Cardiac muscle cell (in vitro differentiated cells and primary cell): ENCODE data around the gene GPD1L. TPM values are rescaled to one million over a fixed set of nuclear protein-coding genes. Genes with fewer than 3 reads are reported as not detected.
A peak's percentile ranks its signal among the peaks of the same experiment; 100 is the strongest.

ENCODE experiments used
- DNase-seq, 2 donors: peaks; one replicate each; pipeline versions ENCODE4 v3.0.0 to v3.0.0-alpha.2; 2010 to 2017; ENCODE audit warnings: low read depth in 1 of 2, low spot score in 1 of 2
- H3K27ac ChIP-seq: fragments of 200-600 bp; sonication (generic); 2 replicates; pipeline ENCODE4 v1.5.1; 2016
- H3K27me3 ChIP-seq: fragments of 200-600 bp; sonication (generic); 2 replicates; pipeline ENCODE4 v1.6.0; 2016; ENCODE audit warnings: control low read depth
- H3K36me3 ChIP-seq: fragments of 200-600 bp; sonication (generic); 2 replicates; pipeline ENCODE4 v1.5.1; 2016; ENCODE audit warnings: control low read depth
- H3K4me1 ChIP-seq: fragments of 200-600 bp; sonication (generic); 2 replicates; pipeline ENCODE4 v1.8.1; 2017; ENCODE audit warnings: low read depth, mild to moderate bottlenecking, mixed run types
- H3K4me3 ChIP-seq: fragments of 200-600 bp; sonication (generic); 2 replicates; pipeline ENCODE4 v1.5.1; 2016; ENCODE audit warnings: mild to moderate bottlenecking
- H3K9me3 ChIP-seq: fragments of 200-600 bp; sonication (generic); 2 replicates; pipeline ENCODE4 v1.5.1; 2017; ENCODE audit warnings: low read depth, mild to moderate bottlenecking, control low read depth
- polyA plus RNA-seq: library from polyadenylated mRNA; unstranded; fragments of >200 nt; fragmentation: Nextera tagmentation; extraction: Ambion mirVana; gene quantifications from 2 replicates; pipeline ENCODE4 v1.2.1, GENCODE V29; 2016
- total RNA-seq: library from RNA; depleted of rRNA; stranded (reverse); fragments of >200 nt; gene quantifications from 2 replicates; pipeline ENCODE4 v1.2.3, GENCODE V29; 2016
- TF ChIP-seq, protein P1 (sequence below): IDR thresholded peaks from 2 replicates; pipeline ENCODE4 v1.5.1; 2012; ENCODE audit warnings: low read depth, mild to moderate bottlenecking, low read length

The GPD1L gene
- total and polyA plus RNA-seq, 2 experiments from 2014 or later, result 19.4 to 20.1 TPM

DNA sequence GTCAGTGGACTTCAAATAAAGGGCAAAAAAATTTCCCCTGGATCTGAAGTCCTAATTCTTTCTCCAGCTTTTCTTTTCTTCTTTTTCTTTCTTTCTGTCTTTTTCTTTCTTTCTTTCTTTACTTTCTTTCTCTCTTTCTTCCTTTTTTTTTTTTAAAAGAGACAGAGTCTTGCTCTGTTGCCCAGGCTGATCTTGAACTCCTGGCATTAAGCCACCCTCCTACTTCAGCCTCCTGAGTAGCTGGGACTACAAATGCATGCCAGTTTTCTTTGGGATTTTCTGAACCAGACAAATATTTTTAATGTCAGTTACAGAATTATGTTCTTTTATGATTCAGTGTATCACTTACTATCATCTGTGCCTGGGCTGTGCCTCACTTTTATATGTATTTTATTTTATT lies 86.7 kb downstream of the GPD1L start:
- no peak for DNase-seq
- Histone ChIP-seq H3K4me1 (no peaks in the 10 kb centered on the region), H3K36me3 (no peaks in the 10 kb centered on the region), H3K27ac (no peak overlapping the region), H3K9me3 (no peaks in the 10 kb centered on the region), H3K4me3 (no peak overlapping the region), H3K27me3 (no peaks in the 10 kb centered on the region)
- TF ChIP-seq, protein P1, sequence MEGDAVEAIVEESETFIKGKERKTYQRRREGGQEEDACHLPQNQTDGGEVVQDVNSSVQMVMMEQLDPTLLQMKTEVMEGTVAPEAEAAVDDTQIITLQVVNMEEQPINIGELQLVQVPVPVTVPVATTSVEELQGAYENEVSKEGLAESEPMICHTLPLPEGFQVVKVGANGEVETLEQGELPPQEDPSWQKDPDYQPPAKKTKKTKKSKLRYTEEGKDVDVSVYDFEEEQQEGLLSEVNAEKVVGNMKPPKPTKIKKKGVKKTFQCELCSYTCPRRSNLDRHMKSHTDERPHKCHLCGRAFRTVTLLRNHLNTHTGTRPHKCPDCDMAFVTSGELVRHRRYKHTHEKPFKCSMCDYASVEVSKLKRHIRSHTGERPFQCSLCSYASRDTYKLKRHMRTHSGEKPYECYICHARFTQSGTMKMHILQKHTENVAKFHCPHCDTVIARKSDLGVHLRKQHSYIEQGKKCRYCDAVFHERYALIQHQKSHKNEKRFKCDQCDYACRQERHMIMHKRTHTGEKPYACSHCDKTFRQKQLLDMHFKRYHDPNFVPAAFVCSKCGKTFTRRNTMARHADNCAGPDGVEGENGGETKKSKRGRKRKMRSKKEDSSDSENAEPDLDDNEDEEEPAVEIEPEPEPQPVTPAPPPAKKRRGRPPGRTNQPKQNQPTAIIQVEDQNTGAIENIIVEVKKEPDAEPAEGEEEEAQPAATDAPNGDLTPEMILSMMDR, result no peak

GRCh38 chr3:32194653-32195052 lies 88.2 kb downstream of the GPD1L start:
- no peaks in the 10 kb centered on the region for H3K27me3 ChIP-seq
- H3K4me1 ChIP-seq, result no peaks in the 10 kb centered on the region
- TF ChIP-seq, protein P1, result no peak
- H3K27ac ChIP-seq, result no peak overlapping the region
- DNase-seq, result no peak
- H3K36me3 ChIP-seq, result no peaks in the 10 kb centered on the region
- H3K9me3 ChIP-seq, result no peaks in the 10 kb centered on the region
- no peak overlapping the region for H3K4me3 ChIP-seq

DNA sequence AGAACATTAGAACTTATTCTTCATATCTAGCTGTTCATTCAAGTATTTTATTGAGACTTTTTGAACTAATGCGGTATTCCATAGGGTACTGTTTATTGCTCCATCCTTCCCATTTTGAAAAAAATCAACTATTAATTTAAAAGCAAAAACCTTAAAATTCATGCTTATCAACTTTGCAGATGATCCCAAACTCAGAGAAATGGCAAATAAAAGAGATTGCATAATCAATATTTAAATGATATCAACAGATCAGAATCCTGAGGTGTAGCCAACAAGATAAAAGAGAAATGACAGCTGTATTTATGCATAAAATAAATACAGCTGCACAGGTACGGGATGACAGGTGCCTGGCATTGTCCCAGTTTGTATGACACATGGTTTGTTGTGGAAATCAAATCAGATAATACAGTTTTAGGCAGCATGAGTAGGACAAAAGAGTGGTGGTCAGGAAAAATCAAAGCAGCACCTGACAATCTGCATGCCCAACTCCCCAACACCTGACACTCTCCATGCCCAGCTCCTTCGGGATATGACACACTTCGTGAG lies 89.6 kb downstream of the GPD1L start:
- Histone ChIP-seq H3K27ac (no peak overlapping the region), H3K27me3 (no peaks in the 10 kb centered on the region), H3K36me3 (no peaks in the 10 kb centered on the region), H3K4me3 (no peak overlapping the region), H3K9me3 (no peaks in the 10 kb centered on the region), H3K4me1 (no peaks in the 10 kb centered on the region)
- DNase-seq, result no peak
- TF ChIP-seq, protein P1, result no peak

DNA sequence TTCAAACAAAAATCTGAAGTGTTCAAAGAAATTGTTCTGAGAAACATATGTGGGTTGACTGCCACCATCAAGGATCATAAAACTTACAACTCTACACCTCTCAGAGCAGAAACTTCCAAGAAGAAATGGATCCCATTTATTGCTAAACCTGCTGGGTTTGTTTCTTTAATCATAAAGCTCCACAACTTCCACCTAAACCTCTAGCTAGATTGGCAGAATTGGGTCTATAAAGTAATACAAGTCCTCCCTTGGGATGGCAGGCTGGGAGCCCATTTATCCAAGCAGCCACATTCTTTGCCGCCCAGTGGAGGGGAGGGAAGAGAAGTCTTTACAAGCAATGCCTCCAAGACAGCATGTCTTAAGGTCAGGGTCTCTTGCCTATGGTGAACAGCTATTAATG lies 91.6 kb downstream of the GPD1L start:
- H3K27ac ChIP-seq, result no peak overlapping the region
- no peaks in the 10 kb centered on the region for H3K36me3 ChIP-seq
- H3K4me1 ChIP-seq, result no peaks in the 10 kb centered on the region
- H3K9me3 ChIP-seq, result no peaks in the 10 kb centered on the region
- no peak for DNase-seq
- TF ChIP-seq, protein P1, result no peak
- no peaks in the 10 kb centered on the region for H3K27me3 ChIP-seq
- no peak overlapping the region for H3K4me3 ChIP-seq

DNA sequence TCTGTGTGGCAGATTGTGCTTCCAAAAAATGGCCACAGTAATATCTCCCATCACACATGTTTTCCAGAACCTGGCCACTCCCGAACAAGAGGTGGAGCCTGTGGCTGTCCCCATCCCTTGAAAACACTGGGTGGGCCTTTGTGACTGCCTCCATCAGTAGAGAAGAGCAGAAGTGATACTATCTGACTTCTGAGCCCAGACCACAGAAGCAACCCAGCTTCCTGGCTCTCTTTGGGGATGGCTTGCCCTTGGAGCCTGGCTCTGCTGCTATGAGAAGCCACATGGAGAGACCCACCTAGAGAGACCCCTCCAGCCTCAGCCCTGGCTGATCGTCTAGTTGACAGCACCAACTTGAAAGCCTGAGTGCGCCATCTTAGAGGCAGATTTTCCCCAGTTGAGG lies 92.3 kb downstream of the GPD1L start:
- H3K4me3 ChIP-seq, result no peak overlapping the region
- no peak for DNase-seq
- no peaks in the 10 kb centered on the region for H3K36me3 ChIP-seq
- H3K4me1 ChIP-seq, result no peaks in the 10 kb centered on the region
- no peaks in the 10 kb centered on the region for H3K9me3 ChIP-seq
- H3K27ac ChIP-seq, result no peak overlapping the region
- TF ChIP-seq, protein P1, result no peak
- H3K27me3 ChIP-seq, result no peaks in the 10 kb centered on the region

DNA sequence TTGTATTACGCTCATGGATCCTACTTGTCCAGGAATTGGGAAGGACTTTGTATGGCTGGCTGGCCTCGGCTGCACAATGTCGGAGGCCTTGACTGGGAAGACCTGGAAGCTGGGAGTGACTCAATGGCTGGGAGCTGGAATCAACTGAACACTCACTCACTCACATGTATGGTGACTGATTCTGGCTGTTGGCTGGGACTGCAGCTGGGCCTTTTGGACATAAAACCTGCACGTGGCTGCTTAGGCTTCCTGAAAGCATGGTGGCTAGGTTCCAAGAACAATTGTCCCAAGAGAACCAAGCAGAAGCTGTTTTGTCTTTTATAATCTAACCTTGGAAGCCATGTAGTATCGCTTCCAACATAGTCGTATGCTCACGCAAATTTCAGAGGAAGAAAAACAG lies 94.1 kb downstream of the GPD1L start:
- peak in 1 of 2 donors; percentile 88 for DNase-seq
- Histone ChIP-seq H3K27ac (no peak overlapping the region), H3K27me3 (no peaks in the 10 kb centered on the region), H3K9me3 (no peaks in the 10 kb centered on the region), H3K36me3 (no peaks in the 10 kb centered on the region), H3K4me1 (no peaks in the 10 kb centered on the region), H3K4me3 (no peak overlapping the region)
- TF ChIP-seq, protein P1, result no peak
